Calu3 (cell line): ENCODE results near the gene HADHA. TPM values are rescaled to one million over a fixed set of nuclear protein-coding genes. Genes with fewer than 3 reads are reported as not detected.

ENCODE experiments used
- Bru-seq: library from RNA; stranded (reverse); fragments of 400-500 nt; gene quantifications from one replicate; lab custom pipeline; 2021; lab: Mats Ljungman, UMichigan
- BruChase-seq, 2 experiments: library from RNA; stranded (reverse); fragments of 400-500 nt; gene quantifications; one replicate each; lab custom pipeline; 2021; lab: Mats Ljungman, UMichigan
- BruUV-seq: library from RNA; stranded (reverse); fragments of 400-500 nt; replicated peaks from 2 replicates; lab custom pipeline; 2021; lab: Mats Ljungman, UMichigan
- CTCF ChIA-PET: fragments of 300-600 bp; sonication (Branson Sonifier 250); formaldehyde crosslinking; loops from one replicate; lab custom pipeline; 2022; ENCODE audit warnings: antibody characterized with exemption; lab: Charles Lee
- DNase-seq: peaks from one replicate; pipeline ENCODE4 v3.0.0; 2022
- H3K27ac Mint-ChIP-seq: one replicate; pipeline ENCODE4 v1.8.0; 2022; ENCODE audit warnings: mixed read lengths; ENCODE audit not compliant: unreplicated experiment
- H3K27me3 Mint-ChIP-seq: one replicate; pipeline ENCODE4 v1.8.0; 2022; ENCODE audit warnings: mixed read lengths; ENCODE audit not compliant: unreplicated experiment
- H3K36me3 Mint-ChIP-seq: one replicate; pipeline ENCODE4 v1.8.0; 2022; ENCODE audit warnings: mild to moderate bottlenecking, moderate library complexity, mixed read lengths; ENCODE audit not compliant: insufficient read depth, unreplicated experiment
- H3K4me1 Mint-ChIP-seq: one replicate; pipeline ENCODE4 v1.8.0; 2022; ENCODE audit warnings: mild to moderate bottlenecking, low read depth, mixed read lengths; ENCODE audit not compliant: unreplicated experiment
- H3K4me3 Mint-ChIP-seq: one replicate; pipeline ENCODE4 v1.8.0; 2022; ENCODE audit warnings: mild to moderate bottlenecking, low read depth, moderate library complexity, mixed read lengths; ENCODE audit not compliant: unreplicated experiment
- H3K9me3 Mint-ChIP-seq: one replicate; pipeline ENCODE4 v1.8.0; 2022; ENCODE audit warnings: low read depth, mixed read lengths; ENCODE audit not compliant: unreplicated experiment
- intact Hi-C: fragments of 100-400 bp; cut with micrococcal nuclease; formaldehyde crosslinking; loops from one replicate; pipeline ENCODE4 v1.10.0; 2022; ENCODE audit not compliant: unreplicated experiment
- long read RNA-seq: library from polyadenylated mRNA; stranded (forward); transcript quantifications from one replicate; pipeline ENCODE4 v2.0.0, GENCODE V29; 2022
- total RNA-seq: library from RNA; stranded (reverse); gene quantifications from 2 replicates; pipeline ENCODE4 v1.2.3, GENCODE V29; 2022
- TF ChIP-seq, protein P1 (sequence below): fragments of 200-600 bp; IDR thresholded peaks from one replicate; pipeline ENCODE4 v1.8.0; 2022; ENCODE audit warnings: antibody characterized with exemption; ENCODE audit not compliant: unreplicated experiment

HADHA gene
- total RNA-seq (127 TPM in 2 replicates), Bru-seq, nascent RNA (percentile 82 among the genes with signal in this experiment), BruChase-seq, experiment 1, labeled RNA remaining after a 6-hour chase (percentile 85 among the genes with signal in this experiment), BruChase-seq, experiment 2, labeled RNA remaining after a 2-hour chase (percentile 73 among the genes with signal in this experiment)
- long read RNA-seq, transcript HADHA-201 (20 exons, 3,037 nt) = major isoform, 208 of 256 reads
- long read RNA-seq, partial matches to known transcripts = 36 of 256 reads
- long read RNA-seq, other reads (novel, unspliced or antisense) = 9 of 256 reads

GRCh38 chr2:26244309-26245230, at the start of gene HADHA, which contains the start of gene HADHB:
Gene HADHA (minus strand): TSS chr2:26244632. CDS start chr2:26244596, 36 bp downstream.
Gene HADHB (plus strand): TSS chr2:26244939. CDS start chr2:26254255, 9,316 bp downstream.
- CTCF ChIA-PET = interaction anchor here (0.5 to 1.8 kb wide), 5 partner anchors 11 to 101 kb away, joined by 3 to 5 read pairs (median 3); no protein-coding TSS in a partner anchor
- BruUV-seq = no TSS peak
- no peaks in the 10 kb centered on the region for H3K9me3 Mint-ChIP-seq
- H3K27me3 Mint-ChIP-seq = no peaks in the 10 kb centered on the region
- peaks cover 29% of the 10 kb centered on the region for H3K4me1 Mint-ChIP-seq
- peaks cover 41% of the 10 kb centered on the region for H3K36me3 Mint-ChIP-seq
- H3K27ac Mint-ChIP-seq = peak within 1 kb of the TSS; percentile 95
- H3K4me3 Mint-ChIP-seq = peak within 1 kb of the TSS; percentile 98
- intact Hi-C loops = loop anchor here (5.0 kb wide), 1 partner anchor 88 kb away; no protein-coding TSS in a partner anchor
- TF ChIP-seq, protein P1, sequence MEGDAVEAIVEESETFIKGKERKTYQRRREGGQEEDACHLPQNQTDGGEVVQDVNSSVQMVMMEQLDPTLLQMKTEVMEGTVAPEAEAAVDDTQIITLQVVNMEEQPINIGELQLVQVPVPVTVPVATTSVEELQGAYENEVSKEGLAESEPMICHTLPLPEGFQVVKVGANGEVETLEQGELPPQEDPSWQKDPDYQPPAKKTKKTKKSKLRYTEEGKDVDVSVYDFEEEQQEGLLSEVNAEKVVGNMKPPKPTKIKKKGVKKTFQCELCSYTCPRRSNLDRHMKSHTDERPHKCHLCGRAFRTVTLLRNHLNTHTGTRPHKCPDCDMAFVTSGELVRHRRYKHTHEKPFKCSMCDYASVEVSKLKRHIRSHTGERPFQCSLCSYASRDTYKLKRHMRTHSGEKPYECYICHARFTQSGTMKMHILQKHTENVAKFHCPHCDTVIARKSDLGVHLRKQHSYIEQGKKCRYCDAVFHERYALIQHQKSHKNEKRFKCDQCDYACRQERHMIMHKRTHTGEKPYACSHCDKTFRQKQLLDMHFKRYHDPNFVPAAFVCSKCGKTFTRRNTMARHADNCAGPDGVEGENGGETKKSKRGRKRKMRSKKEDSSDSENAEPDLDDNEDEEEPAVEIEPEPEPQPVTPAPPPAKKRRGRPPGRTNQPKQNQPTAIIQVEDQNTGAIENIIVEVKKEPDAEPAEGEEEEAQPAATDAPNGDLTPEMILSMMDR = no peak
- peak; percentile 92 for DNase-seq

DNA sequence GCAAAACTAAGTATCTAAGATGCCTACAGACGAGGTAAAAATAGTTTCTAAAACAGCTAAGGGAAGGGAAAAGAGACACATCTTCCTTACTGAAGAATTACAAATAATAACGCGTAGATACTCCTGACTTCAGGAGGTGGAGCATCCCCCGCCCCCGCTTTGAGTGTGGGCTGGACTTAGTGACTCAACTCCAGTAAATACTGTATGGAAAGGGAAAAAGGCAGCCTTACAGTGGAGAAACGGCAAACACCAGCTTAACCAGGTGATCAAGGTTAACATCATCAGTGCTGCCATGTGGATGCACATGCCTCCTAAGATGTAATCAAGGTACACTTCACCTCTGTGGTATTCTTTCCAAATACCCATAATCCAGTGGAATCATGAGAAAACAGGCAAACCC, 48.2 kb upstream of the HADHA start:
- peaks cover 1% of the 10 kb centered on the region for H3K36me3 Mint-ChIP-seq
- H3K27me3 Mint-ChIP-seq = no peaks in the 10 kb centered on the region
- intact Hi-C loops = no loop called here
- TF ChIP-seq, protein P1 = no peak
- BruUV-seq = no TSS peak
- CTCF ChIA-PET = no interaction called here
- H3K9me3 Mint-ChIP-seq = no peaks in the 10 kb centered on the region
- DNase-seq = no peak
- no peaks in the 10 kb centered on the region for H3K4me1 Mint-ChIP-seq
- H3K4me3 Mint-ChIP-seq = no peak overlapping the region
- no peak overlapping the region for H3K27ac Mint-ChIP-seq

- CTCF ChIA-PET = no interaction called here
- intact Hi-C loops = no loop called here
- Mint-ChIP-seq H3K36me3 (peaks cover 10% of the 10 kb centered on the region), H3K4me3 (no peak overlapping the region), H3K27me3 (no peaks in the 10 kb centered on the region), H3K27ac (no peak overlapping the region), H3K9me3 (no peaks in the 10 kb centered on the region), H3K4me1 (no peaks in the 10 kb centered on the region)
- DNase-seq = no peak
- no TSS peak for BruUV-seq
- TF ChIP-seq, protein P1 = no peak
These were observed 45.6 kb upstream of the HADHA start for GRCh38 chr2:26290001-26290400.

DNA sequence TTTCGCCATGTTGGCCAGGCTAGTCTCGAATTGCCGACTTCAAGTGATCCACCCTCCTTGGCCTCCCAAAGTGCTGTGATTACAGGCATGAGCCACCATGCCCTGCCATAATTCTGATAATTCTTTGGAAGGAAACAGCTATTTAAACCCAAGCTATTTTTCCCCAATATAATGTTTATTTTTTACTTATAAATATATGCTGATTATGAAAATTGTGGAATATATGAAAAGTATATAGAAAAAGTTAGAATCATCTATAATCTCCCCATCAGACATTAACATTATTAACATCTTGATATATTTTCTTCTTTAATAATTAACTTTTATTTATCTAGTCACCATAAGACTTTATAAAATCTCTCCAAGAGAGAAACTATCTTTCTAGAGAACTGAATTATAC, 41.5 kb upstream of the HADHA start:
- DNase-seq = no peak
- Mint-ChIP-seq H3K4me3 (no peak overlapping the region), H3K4me1 (peaks cover 15% of the 10 kb centered on the region), H3K27me3 (no peaks in the 10 kb centered on the region), H3K9me3 (no peaks in the 10 kb centered on the region), H3K27ac (no peak overlapping the region), H3K36me3 (peaks cover 27% of the 10 kb centered on the region)
- TF ChIP-seq, protein P1 = no peak
- intact Hi-C loops = no loop called here
- no TSS peak for BruUV-seq
- CTCF ChIA-PET = interaction anchor here (0.6 kb wide), 1 partner anchor 48 kb away, joined by 4 read pairs; no protein-coding TSS in a partner anchor
